ENCODE data around the gene TPST1.

The TPST1 gene

DNA sequence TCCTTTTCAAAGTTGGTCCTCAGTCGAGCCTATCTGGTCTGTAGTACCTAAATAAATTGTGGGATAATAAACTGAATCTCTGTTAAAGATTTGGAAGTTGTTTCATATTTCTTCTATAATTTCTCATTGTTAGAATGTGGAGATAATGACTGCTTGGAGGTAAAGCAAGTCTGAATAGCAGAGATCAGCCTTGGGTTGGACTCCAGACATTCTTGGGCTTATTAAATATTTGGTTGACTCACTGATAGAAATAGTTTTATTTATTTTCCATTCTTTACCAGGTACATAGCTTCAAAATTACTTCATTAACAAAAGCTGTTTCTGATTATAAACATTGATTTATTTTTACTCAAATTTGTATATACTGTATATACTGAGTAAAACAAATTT is 34.3 kb downstream of the TPST1 start:
- no peak for DNase-seq

DNA sequence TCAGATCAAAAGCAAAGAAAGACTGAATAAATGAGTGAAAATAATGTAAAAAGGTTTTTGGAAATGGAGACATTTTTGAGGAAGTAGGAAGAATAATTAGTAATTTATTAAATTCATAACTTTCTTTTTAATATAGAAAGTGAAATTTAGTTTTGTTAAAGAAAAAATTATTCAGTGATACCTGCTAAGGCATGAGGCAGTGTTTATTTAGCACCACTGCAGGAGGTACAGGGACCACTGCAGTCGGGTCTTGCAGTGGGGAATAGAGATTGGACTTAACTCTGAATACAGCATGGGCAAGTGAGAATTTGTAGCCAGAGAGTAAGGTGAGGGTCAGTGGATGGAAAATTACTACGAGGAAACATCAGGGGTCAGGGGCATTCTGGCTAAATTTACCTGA is 39.9 kb downstream of the TPST1 start:
- DNase-seq, result no peak

DNA sequence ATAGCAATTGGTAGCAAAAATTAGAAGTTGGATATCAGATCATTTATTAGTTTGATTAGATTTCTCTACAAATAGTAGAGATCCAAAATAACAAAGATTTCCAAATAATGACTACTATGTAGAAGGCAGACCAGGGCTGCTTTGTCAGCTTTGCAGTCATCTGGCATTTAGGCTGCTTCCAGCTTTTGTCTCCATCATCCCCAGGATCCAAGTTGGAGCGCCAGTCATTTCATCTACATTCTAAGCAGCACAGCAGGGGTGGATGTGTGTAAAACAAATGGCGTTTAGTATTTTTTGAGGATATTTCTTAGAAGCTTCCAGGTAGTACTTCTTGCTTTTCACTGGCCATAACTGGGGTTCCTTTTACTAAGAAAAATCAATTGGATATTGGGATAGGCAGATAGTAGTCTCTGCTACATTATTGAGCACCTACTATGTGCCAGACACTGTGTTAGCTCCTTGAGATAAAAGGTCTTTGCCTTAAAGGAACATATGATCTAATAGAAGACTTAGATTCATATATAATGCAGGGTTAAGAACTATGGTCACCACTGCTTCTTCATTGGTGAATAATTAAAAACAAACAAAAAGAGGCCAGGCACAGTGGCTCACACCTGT is 41.5 kb downstream of the TPST1 start:
- no peak for DNase-seq

DNA sequence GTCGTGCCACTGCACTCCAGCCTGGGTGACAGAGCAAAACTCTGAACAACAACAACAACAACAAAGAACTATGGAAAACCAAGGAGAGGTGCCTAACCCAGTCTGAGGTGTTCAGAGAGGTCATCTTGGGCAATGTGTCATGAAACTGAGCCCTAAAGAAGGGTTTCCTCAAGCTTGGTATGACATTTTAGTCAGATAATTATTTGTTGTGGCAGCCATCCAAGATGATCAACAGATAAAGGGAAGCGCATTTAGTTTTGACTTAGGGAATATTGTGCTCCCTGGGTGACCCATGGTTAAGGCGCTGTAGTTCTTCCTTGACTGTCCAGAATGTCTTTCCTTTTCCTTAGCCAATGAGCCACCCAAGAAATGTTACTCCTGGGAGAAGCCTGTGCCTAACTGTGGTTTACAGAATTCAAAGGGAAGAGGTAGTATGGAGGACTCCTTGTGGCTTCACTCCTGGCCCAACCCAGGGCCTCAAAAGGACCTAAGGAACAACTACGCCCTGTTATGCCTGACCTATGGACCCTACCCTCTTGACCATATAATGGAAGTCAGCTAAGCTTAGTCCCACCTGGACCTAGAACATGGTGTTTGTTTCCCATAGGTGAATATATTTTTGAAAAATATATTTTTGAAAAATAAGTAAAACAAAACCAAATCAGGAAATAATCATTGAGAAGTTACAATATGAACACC is 42.4 kb downstream of the TPST1 start:
- DNase-seq, result no peak

DNA sequence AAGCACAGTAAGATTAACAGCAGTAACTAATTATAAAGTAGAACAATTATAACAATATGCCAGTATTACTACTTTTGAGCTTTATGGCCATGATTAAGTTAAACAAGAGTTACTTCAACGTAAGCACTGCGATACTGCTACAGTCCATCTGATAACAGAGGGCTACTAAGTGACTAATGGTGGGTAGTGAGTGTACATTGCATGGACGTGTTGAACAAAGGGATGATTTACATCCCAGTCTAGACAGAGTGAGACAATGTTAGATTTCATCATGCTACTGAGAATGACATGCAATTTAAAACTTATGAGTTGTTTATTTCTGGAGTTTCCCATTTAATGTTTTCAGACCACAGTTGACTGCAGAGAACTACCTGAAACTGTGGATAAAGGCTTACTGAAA is 45.6 kb downstream of the TPST1 start:
- no peak for DNase-seq

DNA sequence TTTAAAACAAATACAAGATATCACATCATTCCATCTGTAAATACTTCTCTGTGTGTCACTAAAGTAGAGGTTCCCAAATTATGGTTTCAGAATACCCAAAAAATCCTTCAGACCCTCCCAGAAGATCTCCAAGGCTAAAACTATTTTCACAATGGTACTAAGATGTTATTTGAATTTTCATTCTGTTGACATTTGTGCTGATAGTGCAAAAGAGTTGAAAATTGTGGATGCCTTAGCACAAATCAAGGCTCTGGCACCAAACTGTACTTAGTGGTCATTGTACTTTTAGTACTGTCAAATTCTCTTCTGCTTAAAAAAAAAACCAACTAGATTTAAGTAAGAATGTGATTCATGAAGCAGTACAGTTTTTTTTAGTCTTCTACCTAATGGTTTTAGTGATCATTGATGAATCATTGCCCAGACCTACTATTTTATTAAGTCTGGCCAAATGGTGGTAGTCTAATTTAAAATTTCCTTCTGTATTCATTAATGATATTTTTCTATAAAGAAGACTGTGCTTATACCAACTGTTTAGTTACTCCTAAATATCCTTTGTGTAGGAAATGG is 50.5 kb downstream of the TPST1 start:
- DNase-seq, result no peak

DNA sequence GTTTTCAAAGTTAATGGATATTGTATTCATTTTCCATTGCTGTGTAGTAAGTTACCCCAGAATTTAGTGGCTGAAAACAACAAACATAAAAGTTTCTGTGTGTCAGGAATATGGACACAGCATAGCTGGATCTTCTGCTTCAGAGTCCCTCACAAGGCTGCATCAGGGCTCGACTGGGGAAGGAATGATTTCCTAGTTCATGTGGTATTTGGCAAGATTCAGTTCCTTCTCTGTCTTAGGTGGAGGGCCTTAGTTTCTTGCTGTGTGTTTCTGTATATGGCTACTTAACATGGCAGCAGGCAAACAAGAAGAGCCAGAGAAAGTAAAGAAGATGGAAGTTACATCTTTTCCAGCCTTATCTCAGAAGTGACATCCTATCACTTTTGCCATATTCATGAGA is 51.1 kb downstream of the TPST1 start:
- DNase-seq, result no peak

DNA sequence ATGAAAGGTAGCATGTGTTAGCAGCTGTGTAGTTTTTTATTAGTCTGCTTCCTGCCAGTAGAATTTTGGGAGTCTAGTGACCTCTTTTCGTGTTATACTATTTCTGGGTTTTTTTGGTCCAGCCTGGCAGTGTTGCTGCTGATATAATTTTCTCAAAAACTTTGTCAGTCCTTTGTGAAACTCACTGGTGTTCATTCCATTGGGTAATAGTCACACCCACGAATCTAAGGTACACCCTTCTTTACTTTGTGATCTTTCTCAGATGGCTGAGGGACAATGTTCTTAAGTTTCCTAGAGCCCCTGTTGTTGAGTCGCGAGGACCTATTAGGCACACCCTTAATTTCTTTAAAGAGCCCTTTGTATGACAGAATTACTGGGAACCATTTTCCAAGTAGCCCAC is 52.3 kb downstream of the TPST1 start:
- no peak for DNase-seq

DNA sequence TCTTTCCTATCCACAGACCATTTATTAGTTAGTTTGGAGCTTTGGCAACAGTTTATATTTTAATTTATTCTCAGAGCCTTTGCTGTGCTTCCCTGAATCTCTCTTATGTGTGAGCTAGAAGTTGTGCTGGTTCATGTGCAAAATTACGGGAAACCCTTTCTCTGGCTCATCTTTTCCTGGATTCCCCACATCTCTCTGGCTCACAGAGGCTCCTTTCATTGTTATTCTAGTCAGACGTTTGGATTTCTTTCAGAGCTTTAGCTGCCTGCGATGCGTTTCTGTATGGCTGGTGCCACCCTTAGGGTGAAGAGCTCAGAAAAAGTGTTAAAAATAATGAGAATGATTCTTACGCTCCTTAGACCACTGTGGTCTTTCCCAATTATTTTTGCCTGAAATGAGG is 53.3 kb downstream of the TPST1 start:
- DNase-seq, result no peak

DNA sequence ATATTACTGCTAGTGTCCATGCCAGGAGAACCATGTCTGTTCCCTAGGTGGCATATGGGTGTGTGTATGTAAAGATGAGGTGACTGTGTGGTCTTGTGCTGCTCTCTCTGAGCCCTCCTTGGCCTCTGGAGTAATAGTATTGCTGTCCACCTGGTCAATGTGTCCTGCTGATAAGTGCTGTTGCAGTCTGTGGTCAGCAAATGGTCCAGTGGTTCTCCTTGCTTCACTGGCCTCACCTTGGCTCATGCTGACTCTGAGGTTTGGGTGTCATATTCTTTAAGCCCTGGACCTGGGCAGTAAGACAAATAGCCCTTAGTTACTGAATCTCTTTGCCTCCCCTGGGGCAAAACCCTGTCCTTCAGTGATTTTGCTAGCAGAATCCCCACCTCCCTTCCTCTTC is 56.8 kb downstream of the TPST1 start:
- DNase-seq, result no peak

DNA sequence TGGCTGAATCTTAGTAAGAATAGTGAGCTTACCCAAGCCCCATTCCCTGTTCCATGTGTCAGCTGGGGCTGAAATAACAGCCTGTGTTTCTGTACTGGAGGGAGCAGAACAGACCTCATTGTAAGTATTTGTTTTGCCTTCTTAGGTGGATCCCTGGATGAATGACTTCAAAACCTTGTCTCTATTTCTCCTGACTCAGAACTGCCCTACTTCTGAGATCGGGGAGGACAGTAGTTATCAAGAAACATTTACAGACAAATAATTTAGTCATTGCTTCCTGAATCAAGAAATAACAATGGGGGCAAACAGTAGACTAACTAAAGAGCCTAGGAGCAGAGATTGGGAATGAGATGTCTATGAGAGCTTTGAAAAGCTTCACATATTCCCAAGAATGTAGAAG is 58.8 kb downstream of the TPST1 start:
- DNase-seq, result no peak

DNA sequence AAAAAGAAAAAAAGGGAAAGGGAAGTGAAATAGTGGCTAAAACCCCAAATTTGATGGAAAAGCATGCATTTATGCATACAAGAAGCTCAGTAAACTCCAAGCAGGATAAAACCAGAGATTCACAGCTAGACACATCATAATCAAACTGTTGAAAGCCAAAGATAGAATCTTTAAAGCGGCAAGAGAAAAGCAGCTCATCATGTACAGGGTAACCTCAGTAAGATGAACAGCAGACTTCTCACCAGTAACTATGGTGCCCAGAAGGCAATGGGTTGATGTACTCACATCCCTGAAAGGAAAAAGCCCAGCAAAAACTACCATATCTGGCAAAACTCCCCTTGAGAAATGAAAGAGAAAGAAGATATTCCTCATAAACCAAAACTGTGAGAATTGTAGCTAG is 60.4 kb downstream of the TPST1 start:
- DNase-seq, result peak; percentile 3

DNA sequence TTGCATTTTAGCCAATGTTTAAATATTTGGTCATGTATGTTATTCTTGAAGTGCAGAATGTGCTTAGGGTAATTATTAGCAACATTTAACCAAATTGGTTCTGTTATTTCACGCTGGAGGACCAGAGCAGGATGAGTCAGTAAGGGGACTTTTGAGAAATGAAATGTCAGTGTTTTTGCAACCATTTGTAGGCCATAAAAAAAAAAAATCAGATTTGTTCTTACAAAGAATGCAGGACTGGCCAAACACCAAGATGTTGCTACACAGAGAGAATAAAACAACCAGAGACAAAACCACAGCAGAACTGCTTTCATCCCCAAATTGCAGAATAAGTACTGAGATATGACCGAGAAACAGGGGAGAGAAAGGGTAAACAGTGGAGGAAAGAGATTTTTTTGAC is 62.1 kb downstream of the TPST1 start:
- no peak for DNase-seq

DNA sequence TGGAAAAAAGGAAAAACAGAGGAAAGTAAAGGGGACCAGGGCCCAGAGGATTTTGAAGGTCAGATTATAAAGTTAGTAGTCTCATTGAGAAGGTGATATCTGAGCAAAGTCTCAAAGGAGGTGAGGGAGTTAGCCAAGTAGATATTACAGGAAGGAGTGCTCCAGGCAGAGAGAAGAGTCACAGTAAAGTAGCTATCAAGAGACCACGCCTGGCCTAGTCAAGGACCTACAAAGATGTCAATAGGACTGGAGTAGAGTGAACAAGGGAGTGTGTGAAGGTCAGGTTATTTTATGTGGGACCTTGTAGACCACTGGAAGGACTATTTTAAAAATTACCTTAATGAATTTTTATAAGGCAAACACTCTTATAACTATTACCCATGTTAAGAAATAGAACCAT is 64.8 kb downstream of the TPST1 start:
- DNase-seq, result no peak

DNA sequence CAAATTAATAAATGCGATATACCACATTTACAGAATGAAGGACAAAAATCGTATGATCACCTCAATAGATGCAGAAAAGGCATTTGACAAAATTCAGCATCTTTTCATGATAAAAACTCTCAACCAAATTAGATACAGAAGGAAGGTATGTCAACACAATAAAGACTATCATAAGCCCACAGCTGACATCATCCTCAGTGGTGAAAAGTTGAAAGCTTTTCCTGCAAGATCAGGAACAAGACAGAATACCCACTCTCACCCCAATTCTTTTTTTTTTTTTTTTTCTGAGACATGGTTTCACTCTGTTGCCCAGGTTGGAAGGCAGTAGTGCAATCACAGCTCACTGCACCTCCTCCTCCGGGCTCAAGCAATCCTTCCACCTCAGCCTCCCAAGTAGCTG is 67.2 kb downstream of the TPST1 start:
- DNase-seq, result no peak

DNA sequence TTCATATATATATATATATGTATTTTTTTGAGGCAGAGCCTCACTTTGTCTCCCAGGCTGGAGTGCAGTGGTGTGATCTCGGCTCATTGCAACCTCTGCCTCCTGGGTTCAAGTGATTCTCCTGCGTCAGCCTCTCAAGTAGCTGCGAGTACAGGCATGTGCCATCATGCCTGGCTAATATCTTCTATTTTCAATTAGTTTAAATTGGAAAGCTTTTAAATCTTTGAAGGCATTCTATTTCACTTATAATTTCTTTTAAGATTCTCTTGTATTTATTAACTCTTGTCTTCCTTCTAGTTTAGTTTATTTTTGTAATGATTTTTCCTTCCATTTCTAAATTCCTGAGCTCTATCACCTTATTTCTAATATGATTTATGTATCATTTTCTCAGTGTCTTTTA is 71.2 kb downstream of the TPST1 start:
- no peak for DNase-seq

DNA sequence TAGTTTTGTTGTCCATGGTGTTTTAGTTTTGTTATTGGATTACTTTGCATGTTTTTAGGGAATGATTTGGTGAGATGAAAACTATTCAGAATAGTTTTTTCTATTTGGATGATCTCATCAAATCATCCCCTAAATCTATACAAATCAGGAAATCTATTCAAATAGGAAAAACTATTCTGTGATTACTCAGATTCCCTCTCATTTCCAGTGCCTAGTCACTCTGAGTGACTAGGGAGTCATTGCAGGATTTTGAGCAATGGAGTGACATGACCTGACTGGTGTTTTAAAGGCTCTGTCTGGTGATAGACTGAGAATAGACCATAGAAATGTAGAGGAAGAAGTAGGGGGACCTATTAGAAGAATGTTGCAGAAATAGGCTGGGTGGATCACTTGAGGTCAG is 72.4 kb downstream of the TPST1 start:
- no peak for DNase-seq

DNA sequence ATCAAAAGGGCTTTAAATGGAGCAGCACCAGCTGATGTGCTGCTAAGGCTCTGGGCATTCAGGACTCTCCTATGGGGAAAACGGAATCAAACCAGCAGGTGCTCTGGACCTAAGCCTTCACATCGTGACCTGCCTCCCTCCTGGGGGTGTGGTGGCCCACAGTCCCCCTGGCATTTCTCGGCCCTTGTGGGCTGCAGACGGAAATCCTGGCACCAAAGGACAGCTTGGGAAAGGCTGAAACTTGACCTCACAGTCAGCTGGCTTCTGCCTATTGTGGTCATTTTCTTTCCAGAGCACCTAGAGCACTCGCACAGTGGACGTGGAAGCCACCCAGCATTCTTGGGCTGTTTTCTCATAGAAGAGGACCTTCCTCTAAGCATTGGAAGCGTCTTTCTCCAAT is 74.8 kb downstream of the TPST1 start:
- DNase-seq, result no peak

DNA sequence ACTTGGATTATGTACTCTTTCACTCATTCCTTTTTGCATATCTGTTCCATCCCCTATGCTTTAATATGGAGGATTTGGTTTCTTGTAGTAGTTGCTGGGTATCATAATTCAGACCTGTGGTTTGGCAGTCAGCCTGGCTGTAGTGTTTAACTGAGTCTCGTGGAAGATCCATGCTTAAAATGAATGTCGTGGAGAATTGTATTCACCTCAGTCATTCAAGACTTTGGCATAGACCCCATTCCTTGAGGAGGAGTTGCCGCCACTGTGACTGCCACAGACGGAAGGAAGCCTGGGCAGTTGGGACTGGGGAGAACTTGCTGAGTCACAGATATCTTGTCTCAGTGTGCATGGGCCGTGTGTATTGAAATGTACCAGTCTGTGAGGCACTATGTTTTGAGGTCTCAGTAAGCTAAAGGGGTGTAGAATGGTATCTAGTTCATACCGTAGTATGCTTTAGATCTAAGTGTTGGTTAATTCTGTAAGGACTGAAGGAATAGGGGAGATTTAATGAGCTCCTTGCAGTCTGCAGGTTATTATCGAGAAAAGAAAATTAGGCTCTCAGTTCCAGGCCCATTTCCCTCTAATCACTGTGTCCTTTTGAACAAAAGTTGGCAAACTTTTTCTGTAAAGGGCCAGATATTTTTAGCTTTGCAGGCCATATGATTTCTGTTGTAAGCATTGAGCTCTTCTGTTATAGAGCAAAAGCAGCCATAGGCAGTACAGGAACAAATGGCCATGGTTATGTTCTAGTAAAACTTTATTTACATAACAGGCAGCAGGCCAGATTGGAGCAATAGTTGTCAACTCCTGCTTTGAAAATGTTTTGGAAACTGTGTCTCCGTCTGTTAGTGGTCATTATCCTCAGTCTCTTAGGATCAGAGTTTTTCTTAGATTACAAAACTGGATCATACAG is 76.8 kb downstream of the TPST1 start:
- DNase-seq, result no peak

DNA sequence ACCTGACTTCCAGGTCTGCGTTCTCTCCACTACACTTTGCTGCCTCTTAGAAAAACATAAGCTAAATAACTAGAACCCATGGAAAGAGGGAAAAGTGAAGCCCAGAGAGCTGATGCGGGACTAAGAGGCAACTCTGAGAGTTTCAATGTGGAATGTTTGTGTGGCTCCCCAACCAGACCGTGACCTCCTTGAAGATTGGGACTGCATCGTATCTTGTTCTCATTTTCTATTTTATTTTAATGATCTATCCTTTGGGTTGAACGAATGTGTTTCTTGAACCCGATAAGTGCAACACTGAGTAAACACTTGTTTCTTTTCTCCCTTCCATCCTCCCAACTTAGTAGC is 77.4 kb downstream of the TPST1 start:
- no peak for DNase-seq

DNA sequence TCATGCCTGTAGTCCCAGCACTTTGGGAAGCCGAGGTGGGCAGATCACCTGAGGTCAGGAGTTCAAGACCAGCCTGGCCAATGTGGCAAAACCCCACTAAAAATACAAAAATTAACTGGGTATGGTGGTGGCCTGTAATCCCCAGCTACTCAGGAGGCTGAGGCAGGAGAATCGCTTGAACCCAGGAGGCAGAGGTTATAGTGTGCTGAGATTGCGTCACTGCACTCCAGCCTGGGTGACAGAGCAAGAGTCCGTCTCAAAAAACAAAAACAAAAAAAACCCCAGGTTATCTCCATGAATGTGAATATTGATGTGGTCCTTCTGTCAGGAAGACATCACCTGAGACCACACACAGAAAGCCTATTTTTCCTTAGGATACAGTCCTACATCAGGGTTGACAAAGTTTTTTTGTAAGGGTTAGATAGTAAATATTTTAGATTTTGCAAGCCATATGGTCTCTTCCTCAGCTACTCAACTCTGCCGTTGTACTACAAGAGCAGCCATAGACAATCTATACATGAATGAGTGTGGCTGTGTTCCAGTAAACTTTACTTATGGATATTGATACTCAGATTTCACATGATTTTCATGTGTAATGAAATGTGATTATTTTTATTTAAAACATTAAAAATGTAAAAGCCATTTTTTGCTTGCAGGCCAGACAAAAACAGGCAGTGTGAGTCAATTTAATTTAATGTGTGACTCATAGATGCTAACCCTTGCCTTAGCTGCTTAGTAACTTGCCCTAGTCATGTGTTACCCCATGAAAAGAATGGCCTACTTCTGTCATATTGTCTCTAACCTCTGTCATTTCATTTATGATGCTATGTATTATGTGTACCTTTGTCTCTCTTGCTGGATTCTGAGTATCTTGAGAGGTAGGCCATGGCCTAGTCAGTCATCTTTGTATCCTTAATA is 78.1 kb downstream of the TPST1 start:
- DNase-seq, result no peak

DNA sequence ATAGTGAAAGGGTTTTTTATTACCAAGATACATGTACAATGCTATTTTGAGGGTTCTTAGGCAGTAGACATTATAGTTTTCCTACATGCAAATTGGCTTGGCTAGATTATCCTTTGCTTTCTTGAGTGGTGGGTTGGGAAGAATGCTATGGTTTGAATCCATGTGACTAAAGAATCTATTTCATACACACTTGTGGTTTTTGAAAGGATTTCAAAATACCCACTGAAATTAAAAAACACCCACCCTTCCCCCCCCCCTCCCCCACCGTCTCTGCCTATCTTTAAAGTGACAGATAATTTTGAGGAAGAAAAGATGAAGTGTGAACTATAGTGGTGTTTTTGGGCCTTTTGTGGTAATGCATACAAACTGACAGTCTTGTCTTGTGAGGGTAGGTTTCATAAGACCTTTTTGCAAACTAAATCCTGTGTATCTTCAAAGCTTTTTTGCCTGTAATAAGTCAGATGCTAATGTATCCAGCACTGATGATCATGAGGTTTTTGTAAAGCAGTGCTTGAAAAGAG is 90.9 kb downstream of the TPST1 start:
- DNase-seq, result no peak

DNA sequence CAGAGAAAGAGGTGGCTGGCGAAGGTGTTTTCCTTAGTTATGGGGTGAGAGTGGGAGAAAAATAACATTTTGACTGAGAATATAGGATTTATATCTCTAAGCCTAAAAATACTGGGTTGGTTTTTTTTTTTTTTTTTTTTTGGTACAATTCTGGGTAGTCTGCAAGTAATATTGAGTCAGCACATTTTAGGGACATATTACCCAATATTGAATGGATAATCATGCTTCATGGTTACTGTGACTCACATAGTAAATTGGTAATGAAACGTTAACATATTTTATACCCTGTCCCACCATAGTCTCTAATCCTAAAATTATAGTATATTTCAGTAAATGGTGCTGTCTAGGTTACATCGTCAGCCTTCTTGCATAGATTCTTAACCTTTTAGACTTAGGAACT is 91.4 kb downstream of the TPST1 start:
- DNase-seq, result no peak

Data from NCI-H510A treated with DMSO at 0.1 percent for 48 hours (cell line).